ENCODE data around the gene SFXN3.

DNA sequence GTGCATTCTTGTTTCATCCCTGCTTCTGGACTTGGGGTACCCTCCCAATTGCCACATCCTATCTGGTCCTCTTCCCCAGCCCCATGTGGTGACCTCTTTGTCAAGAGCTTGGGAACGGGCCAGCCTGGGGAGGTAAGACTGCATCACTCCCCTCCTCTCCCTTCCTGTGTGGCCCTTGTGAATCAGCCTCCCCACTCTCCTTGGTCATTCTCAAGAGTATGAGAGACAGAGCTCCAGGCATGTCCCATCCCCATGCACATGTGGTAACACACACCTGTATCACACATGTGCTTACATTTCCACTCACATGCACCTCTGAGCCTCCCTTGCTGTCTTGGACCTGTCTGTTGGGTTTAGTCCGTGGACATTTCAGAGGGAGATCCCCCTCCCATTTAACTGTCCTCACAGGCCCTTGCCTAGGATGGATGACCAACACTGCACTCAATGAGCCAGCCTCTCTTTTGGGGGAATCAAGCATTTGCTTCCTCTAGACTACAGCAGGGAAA lies 46.3 kb upstream of the SFXN3 start:
- TF ChIP-seq, protein P1, sequence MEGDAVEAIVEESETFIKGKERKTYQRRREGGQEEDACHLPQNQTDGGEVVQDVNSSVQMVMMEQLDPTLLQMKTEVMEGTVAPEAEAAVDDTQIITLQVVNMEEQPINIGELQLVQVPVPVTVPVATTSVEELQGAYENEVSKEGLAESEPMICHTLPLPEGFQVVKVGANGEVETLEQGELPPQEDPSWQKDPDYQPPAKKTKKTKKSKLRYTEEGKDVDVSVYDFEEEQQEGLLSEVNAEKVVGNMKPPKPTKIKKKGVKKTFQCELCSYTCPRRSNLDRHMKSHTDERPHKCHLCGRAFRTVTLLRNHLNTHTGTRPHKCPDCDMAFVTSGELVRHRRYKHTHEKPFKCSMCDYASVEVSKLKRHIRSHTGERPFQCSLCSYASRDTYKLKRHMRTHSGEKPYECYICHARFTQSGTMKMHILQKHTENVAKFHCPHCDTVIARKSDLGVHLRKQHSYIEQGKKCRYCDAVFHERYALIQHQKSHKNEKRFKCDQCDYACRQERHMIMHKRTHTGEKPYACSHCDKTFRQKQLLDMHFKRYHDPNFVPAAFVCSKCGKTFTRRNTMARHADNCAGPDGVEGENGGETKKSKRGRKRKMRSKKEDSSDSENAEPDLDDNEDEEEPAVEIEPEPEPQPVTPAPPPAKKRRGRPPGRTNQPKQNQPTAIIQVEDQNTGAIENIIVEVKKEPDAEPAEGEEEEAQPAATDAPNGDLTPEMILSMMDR (IDR thresholded peaks at IDR 0.05): no peak
- TF ChIP-seq, protein P2, sequence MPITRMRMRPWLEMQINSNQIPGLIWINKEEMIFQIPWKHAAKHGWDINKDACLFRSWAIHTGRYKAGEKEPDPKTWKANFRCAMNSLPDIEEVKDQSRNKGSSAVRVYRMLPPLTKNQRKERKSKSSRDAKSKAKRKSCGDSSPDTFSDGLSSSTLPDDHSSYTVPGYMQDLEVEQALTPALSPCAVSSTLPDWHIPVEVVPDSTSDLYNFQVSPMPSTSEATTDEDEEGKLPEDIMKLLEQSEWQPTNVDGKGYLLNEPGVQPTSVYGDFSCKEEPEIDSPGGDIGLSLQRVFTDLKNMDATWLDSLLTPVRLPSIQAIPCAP (CRISPR knock-in tag; IDR thresholded peaks at IDR 0.05): no peak
- TF ChIP-seq FOXP1 (CRISPR knock-in tag; IDR thresholded peaks at IDR 0.05; ENCODE audit: borderline replicate concordance) (no peak), SMAD3 (CRISPR knock-in tag; IDR thresholded peaks at IDR 0.05; ENCODE audit: borderline replicate concordance) (no peak), TCF7 (CRISPR knock-in tag; IDR thresholded peaks at IDR 0.05; ENCODE audit: low read depth) (no peak), CBFB (CRISPR knock-in tag; IDR thresholded peaks at IDR 0.05; ENCODE audit: low read depth) (no peak), CREB1 (CRISPR knock-in tag; IDR thresholded peaks at IDR 0.05) (no peak)
- TF ChIP-seq, protein P3, sequence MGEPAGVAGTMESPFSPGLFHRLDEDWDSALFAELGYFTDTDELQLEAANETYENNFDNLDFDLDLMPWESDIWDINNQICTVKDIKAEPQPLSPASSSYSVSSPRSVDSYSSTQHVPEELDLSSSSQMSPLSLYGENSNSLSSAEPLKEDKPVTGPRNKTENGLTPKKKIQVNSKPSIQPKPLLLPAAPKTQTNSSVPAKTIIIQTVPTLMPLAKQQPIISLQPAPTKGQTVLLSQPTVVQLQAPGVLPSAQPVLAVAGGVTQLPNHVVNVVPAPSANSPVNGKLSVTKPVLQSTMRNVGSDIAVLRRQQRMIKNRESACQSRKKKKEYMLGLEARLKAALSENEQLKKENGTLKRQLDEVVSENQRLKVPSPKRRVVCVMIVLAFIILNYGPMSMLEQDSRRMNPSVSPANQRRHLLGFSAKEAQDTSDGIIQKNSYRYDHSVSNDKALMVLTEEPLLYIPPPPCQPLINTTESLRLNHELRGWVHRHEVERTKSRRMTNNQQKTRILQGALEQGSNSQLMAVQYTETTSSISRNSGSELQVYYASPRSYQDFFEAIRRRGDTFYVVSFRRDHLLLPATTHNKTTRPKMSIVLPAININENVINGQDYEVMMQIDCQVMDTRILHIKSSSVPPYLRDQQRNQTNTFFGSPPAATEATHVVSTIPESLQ (CRISPR knock-in tag; IDR thresholded peaks at IDR 0.05): no peak
- TF ChIP-seq, protein P4, sequence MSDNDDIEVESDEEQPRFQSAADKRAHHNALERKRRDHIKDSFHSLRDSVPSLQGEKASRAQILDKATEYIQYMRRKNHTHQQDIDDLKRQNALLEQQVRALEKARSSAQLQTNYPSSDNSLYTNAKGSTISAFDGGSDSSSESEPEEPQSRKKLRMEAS (CRISPR knock-in tag; IDR thresholded peaks at IDR 0.05): no peak
- TF ChIP-seq, protein P5, sequence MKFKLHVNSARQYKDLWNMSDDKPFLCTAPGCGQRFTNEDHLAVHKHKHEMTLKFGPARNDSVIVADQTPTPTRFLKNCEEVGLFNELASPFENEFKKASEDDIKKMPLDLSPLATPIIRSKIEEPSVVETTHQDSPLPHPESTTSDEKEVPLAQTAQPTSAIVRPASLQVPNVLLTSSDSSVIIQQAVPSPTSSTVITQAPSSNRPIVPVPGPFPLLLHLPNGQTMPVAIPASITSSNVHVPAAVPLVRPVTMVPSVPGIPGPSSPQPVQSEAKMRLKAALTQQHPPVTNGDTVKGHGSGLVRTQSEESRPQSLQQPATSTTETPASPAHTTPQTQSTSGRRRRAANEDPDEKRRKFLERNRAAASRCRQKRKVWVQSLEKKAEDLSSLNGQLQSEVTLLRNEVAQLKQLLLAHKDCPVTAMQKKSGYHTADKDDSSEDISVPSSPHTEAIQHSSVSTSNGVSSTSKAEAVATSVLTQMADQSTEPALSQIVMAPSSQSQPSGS (CRISPR knock-in tag; IDR thresholded peaks at IDR 0.05; ENCODE audit: borderline replicate concordance, low read depth): no peak
- TF ChIP-seq, protein P6, sequence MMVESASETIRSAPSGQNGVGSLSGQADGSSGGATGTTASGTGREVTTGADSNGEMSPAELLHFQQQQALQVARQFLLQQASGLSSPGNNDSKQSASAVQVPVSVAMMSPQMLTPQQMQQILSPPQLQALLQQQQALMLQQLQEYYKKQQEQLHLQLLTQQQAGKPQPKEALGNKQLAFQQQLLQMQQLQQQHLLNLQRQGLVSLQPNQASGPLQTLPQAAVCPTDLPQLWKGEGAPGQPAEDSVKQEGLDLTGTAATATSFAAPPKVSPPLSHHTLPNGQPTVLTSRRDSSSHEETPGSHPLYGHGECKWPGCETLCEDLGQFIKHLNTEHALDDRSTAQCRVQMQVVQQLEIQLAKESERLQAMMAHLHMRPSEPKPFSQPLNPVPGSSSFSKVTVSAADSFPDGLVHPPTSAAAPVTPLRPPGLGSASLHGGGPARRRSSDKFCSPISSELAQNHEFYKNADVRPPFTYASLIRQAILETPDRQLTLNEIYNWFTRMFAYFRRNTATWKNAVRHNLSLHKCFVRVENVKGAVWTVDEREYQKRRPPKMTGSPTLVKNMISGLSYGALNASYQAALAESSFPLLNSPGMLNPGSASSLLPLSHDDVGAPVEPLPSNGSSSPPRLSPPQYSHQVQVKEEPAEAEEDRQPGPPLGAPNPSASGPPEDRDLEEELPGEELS (CRISPR knock-in tag; IDR thresholded peaks at IDR 0.05): no peak

Measured in WTC11 (cell line).